ENCODE measurements around the gene RXRA. TPM values are rescaled to one million over a fixed set of nuclear protein-coding genes. Genes with fewer than 3 reads are reported as not detected.

The RXRA gene
- total and polyA plus RNA-seq, 2 of the 4 experiments (the other 2 are of a cell fraction), result 7.5 to 17.9 TPM

DNA sequence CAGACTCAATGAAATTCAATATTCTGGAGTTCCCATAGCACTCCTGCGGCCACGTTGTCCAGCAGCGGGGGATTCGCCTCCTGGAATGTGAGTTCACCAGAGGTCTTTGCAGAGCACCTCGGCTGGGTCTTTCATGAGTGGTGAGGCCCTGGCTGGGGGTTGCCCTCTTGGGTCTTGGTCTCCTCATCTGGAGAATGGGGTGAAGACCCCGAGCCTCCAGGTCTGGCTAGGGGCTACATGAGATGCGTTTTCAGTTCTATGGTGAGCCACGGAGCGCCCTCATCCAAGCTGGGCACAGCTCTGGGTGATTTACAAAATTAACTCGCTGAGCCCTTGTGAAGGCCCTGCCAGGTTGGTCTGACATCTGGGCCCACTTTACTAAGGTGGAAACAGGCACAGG, 37.5 kb upstream of the RXRA start:
- no TSS peak for BruUV-seq (replicated peaks)
- Histone ChIP-seq H4K91ac (ENCODE audit: insufficient read depth, low read depth, low read length) (no peak overlapping the region), H2BK120ac (ENCODE audit: low read depth, low read length) (no peak overlapping the region), H2BK15ac (ENCODE audit: low read depth, low read length) (no peak overlapping the region), H3K18ac (ENCODE audit: low read depth, low read length) (no peak overlapping the region), H3K4ac (ENCODE audit: low read depth, low read length) (no peak overlapping the region), H3K4me3 (ENCODE audit: insufficient read depth, low read depth, low read length) (no peak overlapping the region), H3K4me1 (ENCODE audit: control insufficient read depth, insufficient read depth, low read length) (peaks cover 2% of the 10 kb centered on the region; the same call in 1 of the 2 replicates), H2AK5ac (ENCODE audit: low read depth, low read length) (no peak overlapping the region), H3K9ac (ENCODE audit: low read depth, low read length) (no peak overlapping the region), H2AK9ac (replicated peaks; ENCODE audit: low read depth, low read length, poor library complexity) (no peak overlapping the region), H4K20me1 (ENCODE audit: insufficient read depth, low read length) (no peaks in the 10 kb centered on the region), H3K56ac (ENCODE audit: extremely low read depth, insufficient read depth, low read length) (no peak overlapping the region), H3K9me1 (ENCODE audit: insufficient read depth, low read length) (0 out of 2 replicates have a peak, but pooled peaks cover 2% of the 10 kb centered on the region), H2AFZ (replicated peaks; ENCODE audit: low read length, poor library complexity) (no peak overlapping the region), H4K5ac (ENCODE audit: low read depth, low read length) (no peak overlapping the region), H3K27me3 (ENCODE audit: control insufficient read depth, insufficient read depth, low read length) (peaks cover 25% of the 10 kb centered on the region; the same call in 1 of the 2 replicates), H4K8ac (ENCODE audit: low read depth in 2 of 2, low read length in 2 of 2) (no peak overlapping the region), H3K14ac (replicated peaks; ENCODE audit: low read depth, low read length) (no peak overlapping the region), H3K23ac (ENCODE audit: low read depth, low read length) (no peak overlapping the region), H3K9me3 (ENCODE audit: control insufficient read depth, insufficient read depth, low read length) (no peaks in the 10 kb centered on the region; the same call in 1 of the 2 replicates), H3K36me3 (ENCODE audit: control insufficient read depth, insufficient read depth, low read length) (no peaks in the 10 kb centered on the region), H3K27ac (ENCODE audit: insufficient read depth, low read length) (no peak overlapping the region), H3K4me2 (ENCODE audit: low read depth, low read length) (no peak overlapping the region), H3K79me1 (ENCODE audit: low read depth in 1 of 2, low read length in 2 of 2) (no peaks in the 10 kb centered on the region), H2BK20ac (ENCODE audit: low read depth, low read length) (no peak overlapping the region), H2BK5ac (ENCODE audit: low read depth, low read length, poor library complexity, severe bottlenecking) (no peak overlapping the region)
- no peak for ATAC-seq (ENCODE audit: low read depth)
- in situ Hi-C loops (cut with MboI; ENCODE audit: low sequenced_read_pairs) (no loop called here), intact Hi-C loops (cut with micrococcal nuclease) (no loop called here), dilution Hi-C loops (cut with HindIII; ENCODE audit: low sequenced_read_pairs, unreplicated experiment) (no loop called here)
- WGBS, 2 experiments (ENCODE audit: extremely low coverage in 2 of 2, insufficient read length in 1 of 2), result 91% methylated on average over 10 of the region's 10 CpGs; no CpG with 5 or more reads in 1 of the 2 experiments
- TF ChIP-seq FOS (IDR thresholded peaks at IDR 0.05; ENCODE audit: low read depth, low read length), result no peak
- no peak for TF ChIP-seq USF2 (IDR thresholded peaks at IDR 0.05; ENCODE audit: low read depth, low read length)
- no peak for TF ChIP-seq BHLHE40 (IDR thresholded peaks at IDR 0.05; ENCODE audit: low read depth, low read length)
- TF ChIP-seq CTCF (conservative IDR thresholded peaks at IDR 0.05; ENCODE audit: low read depth, low read length), result no peak
- TF ChIP-seq NFE2L2 (IDR thresholded peaks at IDR 0.05; ENCODE audit: low read depth, low read length), result no peak
- no peak for TF ChIP-seq MAZ (IDR thresholded peaks at IDR 0.05; ENCODE audit: borderline replicate concordance, low read depth, low read length)
- TF ChIP-seq, protein P1, sequence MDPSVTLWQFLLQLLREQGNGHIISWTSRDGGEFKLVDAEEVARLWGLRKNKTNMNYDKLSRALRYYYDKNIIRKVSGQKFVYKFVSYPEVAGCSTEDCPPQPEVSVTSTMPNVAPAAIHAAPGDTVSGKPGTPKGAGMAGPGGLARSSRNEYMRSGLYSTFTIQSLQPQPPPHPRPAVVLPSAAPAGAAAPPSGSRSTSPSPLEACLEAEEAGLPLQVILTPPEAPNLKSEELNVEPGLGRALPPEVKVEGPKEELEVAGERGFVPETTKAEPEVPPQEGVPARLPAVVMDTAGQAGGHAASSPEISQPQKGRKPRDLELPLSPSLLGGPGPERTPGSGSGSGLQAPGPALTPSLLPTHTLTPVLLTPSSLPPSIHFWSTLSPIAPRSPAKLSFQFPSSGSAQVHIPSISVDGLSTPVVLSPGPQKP (IDR thresholded peaks at IDR 0.05; ENCODE audit: borderline replicate concordance, low read depth, low read length), result no peak
- TF ChIP-seq RFX5 (IDR thresholded peaks at IDR 0.05; ENCODE audit: low read depth, low read length), result no peak
- ChIA-PET POLR2A (ENCODE audit: unreplicated experiment) (no interaction called here), CTCF (no interaction called here)
- no peak for DNase-seq
